ENCODE results near the gene PRM1. TPM values are rescaled to one million over a fixed set of nuclear protein-coding genes. Genes with fewer than 3 reads are reported as not detected.

The PRM1 gene, protein sequence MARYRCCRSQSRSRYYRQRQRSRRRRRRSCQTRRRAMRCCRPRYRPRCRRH
- total RNA-seq (2021; fragmentation: NEBNext Ultra II Directional; extraction: Animal tissue kit (Norgen Biotek cat#: 25700)), result 0.82 and 0.92 TPM in 2 replicates
- polyA plus RNA-seq (2011; rRNA removed), result 0.54 TPM in 1 of 2 replicates, not detected in the other
- polyA plus RNA-seq (2011; cell fraction: cytosol; rRNA removed), result 0.65 TPM
- polyA plus RNA-seq (2011; cell fraction: nucleus; rRNA removed), result 0.47 TPM
- 0.60 to 1.1 TPM in 2 of 4 replicates, not detected in the others for polyA plus RNA-seq (2012, experiment 1 of 2)
- polyA plus RNA-seq (2012, experiment 2 of 2), result not detected
- 1.3 TPM for polyA plus RNA-seq (2013, experiment 1 of 2)
- 0.68 TPM for polyA plus RNA-seq (2013, experiment 2 of 2)
- polyA minus RNA-seq (2011; rRNA and poly(A)+ RNA removed), result not detected in 2 replicates
- polyA minus RNA-seq (2011; cell fraction: cytosol; rRNA and poly(A)+ RNA removed), result not detected
- not detected for polyA minus RNA-seq (2011; cell fraction: nucleus; rRNA and poly(A)+ RNA removed)
- long read RNA-seq, experiment 1, result 0 reads
- long read RNA-seq, experiment 2, result 0 reads

DNA sequence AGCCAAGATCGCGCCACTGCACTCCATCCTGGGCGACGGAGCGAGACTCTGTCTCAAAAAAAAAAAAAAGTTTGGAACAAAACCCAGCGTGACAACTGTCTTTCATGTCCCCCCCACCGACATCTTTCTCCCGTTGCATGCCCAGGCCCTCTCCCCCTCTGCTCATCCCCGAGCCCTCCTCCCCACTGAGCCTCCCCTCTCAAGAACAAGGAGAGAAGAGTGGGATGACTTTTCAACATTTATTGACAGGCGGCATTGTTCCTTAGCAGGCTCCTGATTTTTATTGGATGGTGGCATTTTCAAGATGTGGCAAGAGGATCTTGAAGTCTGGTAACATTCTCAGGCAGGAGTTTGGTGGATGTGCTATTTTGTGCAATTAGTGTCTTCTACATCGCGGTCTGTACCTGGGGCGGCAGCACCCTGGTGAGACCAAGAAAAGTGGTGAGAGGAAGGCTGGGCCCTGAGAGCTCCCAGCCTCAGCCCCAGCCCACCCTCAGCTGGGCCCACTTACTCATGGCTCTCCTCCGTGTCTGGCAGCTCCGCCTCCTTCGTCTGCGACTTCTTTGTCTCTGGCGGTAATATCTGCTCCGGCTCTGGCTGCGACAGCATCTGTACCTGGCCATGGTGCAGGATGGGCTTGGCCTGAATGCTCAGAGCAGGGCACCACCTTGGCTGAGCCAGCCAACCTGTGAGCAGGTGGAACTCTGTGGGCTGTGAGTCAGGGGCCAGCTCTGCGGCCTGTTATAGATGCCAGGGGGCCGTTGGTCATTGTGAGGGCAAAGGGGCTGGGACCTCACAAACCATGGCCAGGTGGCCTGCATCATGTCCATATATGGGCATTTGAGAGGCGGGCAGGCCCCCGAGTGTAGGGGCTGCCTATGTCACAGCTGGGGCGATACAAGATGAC lies at the start of gene PRM1:
TSS of gene PRM1 (minus strand) at position 715 of the 907 bp plus-strand sequence. CDS start at position 623, 92 bp downstream.
- Histone ChIP-seq H3K79me2 (ENCODE audit: control insufficient read depth in 1 of 2, insufficient read depth in 2 of 2, low read length in 2 of 2) (no peaks in the 10 kb centered on the region), H3K4me1 (replicated peaks in 1 of 4; ENCODE audit: control insufficient read depth in 3 of 4, insufficient read depth in 4 of 4, low read length in 3 of 4) (peaks cover 0 to 5% (median 2%) of the 10 kb centered on the region in 4 experiments; a peak in 2 of 7 replicates), H3K18ac (ENCODE audit: extremely low read depth, low read length) (no peak within 1 kb of the TSS), H3K36me3 (ENCODE audit: control insufficient read depth in 2 of 4, insufficient read depth in 4 of 4, low read length in 3 of 4) (no peaks in the 10 kb centered on the region), H3K27ac (ENCODE audit: low read depth, low read length) (no peak within 1 kb of the TSS), H3K9me3 (ENCODE audit: insufficient read depth in 2 of 2, low read depth in 1 of 2, low read length in 1 of 2) (no peaks in the 10 kb centered on the region), H3K56ac (replicated peaks; ENCODE audit: insufficient read length, low read depth, low read length) (no peak within 1 kb of the TSS), H2BK12ac (ENCODE audit: low read depth, low read length) (no peak within 1 kb of the TSS), H2AK5ac (ENCODE audit: low read depth, low read length) (no peak within 1 kb of the TSS), H3K23ac (ENCODE audit: insufficient read length) (no peak within 1 kb of the TSS), H2AFZ (ENCODE audit: low read length) (no peak within 1 kb of the TSS), H3K4me2 (ENCODE audit: insufficient read depth in 1 of 2, low read depth in 2 of 2, low read length in 2 of 2) (no peak within 1 kb of the TSS), H4K91ac (replicated peaks; ENCODE audit: insufficient read length, low read length) (peak within 1 kb of the TSS; percentile 0), H3K4me3 (ENCODE audit: extremely low read depth in 1 of 4, insufficient read depth in 2 of 4, low read depth in 3 of 4, low read length in 4 of 4) (no peak within 1 kb of the TSS), H2BK5ac (ENCODE audit: low read depth, low read length) (peak within 1 kb of the TSS; percentile 60; the same call in 1 of the 2 replicates), H3K79me1 (ENCODE audit: low read depth, low read length) (no peaks in the 10 kb centered on the region), H2BK120ac (replicated peaks; ENCODE audit: low read depth, low read length) (no peak within 1 kb of the TSS), H4K5ac (ENCODE audit: insufficient read length, low read depth, low read length) (no peak within 1 kb of the TSS), H3K27me3 (replicated peaks in 1 of 4; ENCODE audit: control insufficient read depth in 3 of 4, extremely low read depth in 1 of 4, insufficient read depth in 3 of 4, low read length in 3 of 4) (no peaks in the 10 kb centered on the region), H3K14ac (ENCODE audit: insufficient read length) (no peak within 1 kb of the TSS), H2BK15ac (ENCODE audit: low read length) (peak within 1 kb of the TSS; percentile 88; the same call in 1 of the 2 replicates), H2BK20ac (ENCODE audit: low read length) (no peak within 1 kb of the TSS), H3K9ac (replicated peaks in 1 of 4; ENCODE audit: extremely low read depth in 1 of 4, low read depth in 3 of 4, low read length in 3 of 4) (no peak within 1 kb of the TSS), H3K4ac (replicated peaks; ENCODE audit: insufficient read length, low read depth, low read length) (no peak within 1 kb of the TSS), H4K20me1 (replicated peaks in 1 of 2; ENCODE audit: control insufficient read depth in 1 of 2, insufficient read depth in 2 of 2, low read length in 2 of 2) (no peaks in the 10 kb centered on the region), H3K23me2 (ENCODE audit: low read depth, low read length) (no peaks in the 10 kb centered on the region), H4K8ac (ENCODE audit: extremely low read depth, insufficient read depth, low read length) (no peak within 1 kb of the TSS)
- no peak for DNase-seq (ENCODE audit: low read depth in 1 of 2, low spot score in 2 of 2)
- TF ChIP-seq SRF (IDR thresholded peaks at IDR 0.05; ENCODE audit: low read depth, low read length), result peak; percentile 95
- no peak for TF ChIP-seq GTF2F1 (IDR thresholded peaks at IDR 0.05; ENCODE audit: borderline replicate concordance, low read depth, low read length)
- TF ChIP-seq, protein P1, sequence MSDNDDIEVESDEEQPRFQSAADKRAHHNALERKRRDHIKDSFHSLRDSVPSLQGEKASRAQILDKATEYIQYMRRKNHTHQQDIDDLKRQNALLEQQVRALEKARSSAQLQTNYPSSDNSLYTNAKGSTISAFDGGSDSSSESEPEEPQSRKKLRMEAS (IDR thresholded peaks at IDR 0.05), result peak; percentile 19; the same call in 1 of the 2 replicates
- TF ChIP-seq KDM1A (IDR thresholded peaks at IDR 0.05; ENCODE audit: borderline replicate concordance, low read length), result no peak
- POLR2A ChIA-PET (ENCODE audit: partially characterized antibody), result interaction anchor here (1.6 to 3.5 kb wide), 3 partner anchors 26 to 47 kb away, joined by 6 to 14 read pairs (median 8); partner anchors contain the start of gene SOCS1
- FAIRE-seq, result no peak
- 88% methylated on average over 22 of the region's 25 CpGs; no CpG with 5 or more reads in 1 of the 2 experiments for WGBS, 2 experiments (ENCODE audit: extremely low coverage in 1 of 2, insufficient coverage in 1 of 2, insufficient read length in 1 of 2, insufficient replicate concordance in 2 of 2, low coverage in 1 of 2, low lambda C conversion rate in 2 of 2, missing lambda C conversion rate in 1 of 2)
- CTCF ChIA-PET (ENCODE audit: partially characterized antibody), result interaction anchor here (1.1 to 1.2 kb wide), 2 partner anchors 25 to 73 kb away, joined by 3 read pairs; partner anchors contain the start of gene SOCS1

All from H1 (cell line).